Aorta (tissue), 5 donors: ENCODE data around the gene TBC1D7. TPM values are rescaled to one million over a fixed set of nuclear protein-coding genes. Genes with fewer than 3 reads are reported as not detected.

ENCODE experiments used
- ATAC-seq: fragments of 200-7000 bp; cut with Tn5 transposase; one replicate; pipeline ENCODE4 v1.9.1; 2022; ENCODE audit warnings: moderate library complexity; ENCODE audit not compliant: low FRiP score
- DNase-seq, 2 donors: peaks; one replicate each; pipeline ENCODE4 v3.0.0-alpha.2; 2020
- H3K27ac ChIP-seq, 2 donors: one replicate each; pipeline ENCODE4 v1.5.1; 2013; ENCODE audit warnings: low read length in 2 of 2, mild to moderate bottlenecking in 2 of 2, moderate library complexity in 2 of 2, control low read depth in 1 of 2, inconsistent platforms in 1 of 2, low read depth in 1 of 2
- H3K27me3 ChIP-seq, 2 donors: one replicate each; pipeline ENCODE4 v1.6.1; 2013; ENCODE audit warnings: control low read depth in 1 of 2, low read length in 1 of 2, mild to moderate bottlenecking in 1 of 2, moderate library complexity in 1 of 2; ENCODE audit not compliant: insufficient read depth in 2 of 2, control insufficient read depth in 1 of 2
- H3K36me3 ChIP-seq, 2 donors: one replicate each; pipeline ENCODE4 v1.6.1; 2013; ENCODE audit warnings: control low read depth in 1 of 2, low read length in 1 of 2, mild to moderate bottlenecking in 1 of 2; ENCODE audit not compliant: insufficient read depth in 2 of 2, control insufficient read depth in 1 of 2
- H3K4me1 ChIP-seq, 2 donors: one replicate each; pipeline ENCODE4 v1.6.1; 2013; ENCODE audit warnings: low read length in 2 of 2, control low read depth in 1 of 2, mild to moderate bottlenecking in 1 of 2, moderate library complexity in 1 of 2; ENCODE audit not compliant: insufficient read depth in 2 of 2, control insufficient read depth in 1 of 2
- H3K4me3 ChIP-seq, 2 donors: one replicate each; pipeline ENCODE4 v1.5.1; 2013; ENCODE audit warnings: low read length in 2 of 2, control low read depth in 1 of 2, mild to moderate bottlenecking in 1 of 2
- H3K9me3 ChIP-seq: one replicate; pipeline ENCODE4 v1.6.1; 2013; ENCODE audit warnings: mild to moderate bottlenecking, low read length; ENCODE audit not compliant: control insufficient read depth
- WGBS, 2 donors: extraction: QIAGEN DNeasy Blood & Tissue Kit; methylation state at CpG; one replicate each; pipeline ENCODE4 v1.1.7; 2013; 5-methylcytosine and 5-hydroxymethylcytosine counted together
- intact Hi-C, 2 donors: fragments of 100-400 bp; cut with DNase I; formaldehyde crosslinking; loops; one replicate each; pipeline versions ENCODE4 v1.14.2 to v1.15.0; 2022
- polyA plus RNA-seq, 2 donors: library from polyadenylated mRNA; stranded (reverse); fragments of 200-250 nt; gene quantifications; one replicate each; pipeline ENCODE4 v1.2.3, GENCODE V29; 2013
- total RNA-seq, 2 donors: library from RNA; stranded (reverse); fragmentation: NEBNext Ultra II Directional; extraction: Animal tissue kit (Norgen Biotek cat#: 25700); gene quantifications; one replicate each; pipeline ENCODE4 v1.2.1, GENCODE V29; 2021
- donor health status: healthy with polysubstance abuse.
- donor health status: Bipolar disorder and iron deficiency.
- donor health status: DM: no; HTN: no; CAD: no.
- donor health status: DM: no; HTN: no; CAD: no.
- donor health status: DM: yes; HTN: yes; CAD: no.

Gene TBC1D7
- total and polyA plus RNA-seq, 4 donors, result 6.0 to 11.6 (median 9.3) TPM

- intact Hi-C loops, result no loop called here
- whole genome bisulfite sequencing, 2 donors, result 89 to 90% methylated on average over 13 of the region's 13 CpGs
- no peaks in the 10 kb centered on the region for H3K27me3 ChIP-seq
- H3K4me3 ChIP-seq, result no peak overlapping the region
- no peak for DNase-seq
- H3K4me1 ChIP-seq, result peaks cover 0 to 2% of the 10 kb centered on the region in 2 donors
- no peak overlapping the region for H3K27ac ChIP-seq
- no peak for ATAC-seq
- no peaks in the 10 kb centered on the region for H3K36me3 ChIP-seq
- H3K9me3 ChIP-seq, result no peaks in the 10 kb centered on the region
Measured at GRCh38 chr6:13354331-13355042, 26.1 kb upstream of the TBC1D7 start.

GRCh38 chr6:13352165-13352564, 23.8 kb upstream of the TBC1D7 start:
- H3K4me1 ChIP-seq, result peaks cover 0 to 2% of the 10 kb centered on the region in 2 donors
- no peak for ATAC-seq
- no peaks in the 10 kb centered on the region for H3K36me3 ChIP-seq
- H3K27me3 ChIP-seq, result no peaks in the 10 kb centered on the region
- no peaks in the 10 kb centered on the region for H3K9me3 ChIP-seq
- H3K4me3 ChIP-seq, result no peak overlapping the region
- 95 to 97% methylated on average over 9 of the region's 9 CpGs for WGBS, 2 donors
- DNase-seq, result no peak
- intact Hi-C loops, result no loop called here
- H3K27ac ChIP-seq, result no peak overlapping the region

GRCh38 chr6:13351271-13351670, 22.9 kb upstream of the TBC1D7 start:
- no peak overlapping the region for H3K4me3 ChIP-seq
- H3K4me1 ChIP-seq, result peaks cover 0 to 2% of the 10 kb centered on the region in 2 donors
- intact Hi-C loops, result no loop called here
- 89 to 91% methylated on average over 12 of the region's 12 CpGs for WGBS, 2 donors
- H3K27ac ChIP-seq, result no peak overlapping the region
- H3K9me3 ChIP-seq, result no peaks in the 10 kb centered on the region
- DNase-seq (no peak), ATAC-seq (no peak)
- no peaks in the 10 kb centered on the region for H3K36me3 ChIP-seq
- no peaks in the 10 kb centered on the region for H3K27me3 ChIP-seq

GRCh38 chr6:13349811-13350506, 21.6 kb upstream of the TBC1D7 start:
- Histone ChIP-seq H3K27ac (peak overlapping the region in 1 of 2 donors; percentile 66), H3K4me3 (no peak overlapping the region), H3K27me3 (no peaks in the 10 kb centered on the region), H3K4me1 (peaks cover 0 to 2% of the 10 kb centered on the region in 2 donors), H3K9me3 (no peaks in the 10 kb centered on the region), H3K36me3 (no peaks in the 10 kb centered on the region)
- DNase-seq (no peak), ATAC-seq (no peak)
- intact Hi-C loops, result no loop called here
- 63 to 66% methylated on average over 8 of the region's 8 CpGs for WGBS, 2 donors

- Histone ChIP-seq H3K36me3 (no peaks in the 10 kb centered on the region), H3K27ac (no peak overlapping the region), H3K9me3 (no peaks in the 10 kb centered on the region), H3K4me1 (no peaks in the 10 kb centered on the region), H3K27me3 (no peaks in the 10 kb centered on the region), H3K4me3 (no peak overlapping the region)
- intact Hi-C loops, result no loop called here
- ATAC-seq (no peak), DNase-seq (no peak)
- WGBS, 2 donors, result 85 to 87% methylated on average over 8 of the region's 8 CpGs
Measured at GRCh38 chr6:13348334-13349113, 20.2 kb upstream of the TBC1D7 start.

- Histone ChIP-seq H3K36me3 (no peaks in the 10 kb centered on the region), H3K27ac (no peak overlapping the region), H3K4me3 (no peak overlapping the region), H3K27me3 (no peaks in the 10 kb centered on the region), H3K9me3 (peaks cover 2% of the 10 kb centered on the region), H3K4me1 (no peaks in the 10 kb centered on the region)
- ATAC-seq (no peak), DNase-seq (no peak)
- intact Hi-C loops, result no loop called here
- 93 to 95% methylated on average over 5 of the region's 5 CpGs for WGBS, 2 donors
Measured at GRCh38 chr6:13346245-13346644, 17.9 kb upstream of the TBC1D7 start.

- Histone ChIP-seq H3K4me1 (no peaks in the 10 kb centered on the region), H3K4me3 (no peak overlapping the region), H3K36me3 (no peaks in the 10 kb centered on the region), H3K9me3 (peaks cover 2% of the 10 kb centered on the region), H3K27ac (no peak overlapping the region), H3K27me3 (no peaks in the 10 kb centered on the region)
- intact Hi-C loops, result no loop called here
- DNase-seq (no peak), ATAC-seq (no peak)
- 79 to 91% methylated on average over 5 of the region's 5 CpGs for WGBS, 2 donors
Measured at GRCh38 chr6:13342414-13343019, 14.2 kb upstream of the TBC1D7 start.

- Histone ChIP-seq H3K27me3 (no peaks in the 10 kb centered on the region), H3K36me3 (no peaks in the 10 kb centered on the region), H3K27ac (no peak overlapping the region), H3K4me1 (no peaks in the 10 kb centered on the region), H3K9me3 (peaks cover 2% of the 10 kb centered on the region), H3K4me3 (no peak overlapping the region)
- WGBS, 2 donors, result 87 to 90% methylated on average over 8 of the region's 8 CpGs
- ATAC-seq (no peak), DNase-seq (no peak)
- intact Hi-C loops, result loop anchor here (5.0 to 10.0 kb wide), 3 partner anchors 197 to 727 kb away; no protein-coding TSS in a partner anchor
Measured at GRCh38 chr6:13339863-13340630, 11.7 kb upstream of the TBC1D7 start.
